ENCODE results near the gene SLC15A3.
"Not testable (repeated sequence)": the region's sequence is repeated elsewhere in the genome, so short reads cannot be mapped to it uniquely, and the experiment has no call there.

SLC15A3 gene

DNA sequence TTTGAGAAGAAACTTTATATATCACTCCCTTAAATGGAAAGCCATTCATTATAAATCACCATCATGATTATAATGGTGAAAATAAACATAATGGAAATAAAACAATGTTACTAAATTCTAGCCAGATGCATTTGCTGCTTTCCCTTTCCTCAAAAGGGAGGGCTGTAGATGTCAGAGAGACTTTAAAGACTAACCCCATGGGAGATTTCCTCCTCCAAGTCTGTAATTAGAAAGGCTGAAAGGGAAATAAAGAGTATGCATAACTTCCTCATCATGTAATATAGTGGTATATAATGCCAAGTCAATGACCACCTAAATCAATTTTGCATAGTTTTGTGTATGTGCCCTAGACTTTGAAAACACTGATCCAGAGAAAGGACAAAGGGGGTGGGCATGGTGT, 25.9 kb upstream of the SLC15A3 start:
- Histone ChIP-seq H3K4me3 (ENCODE audit: severe bottlenecking) (no peak overlapping the region), H3K4me1 (ENCODE audit: insufficient read depth, poor library complexity, severe bottlenecking) (peaks cover 4% of the 10 kb centered on the region)

DNA sequence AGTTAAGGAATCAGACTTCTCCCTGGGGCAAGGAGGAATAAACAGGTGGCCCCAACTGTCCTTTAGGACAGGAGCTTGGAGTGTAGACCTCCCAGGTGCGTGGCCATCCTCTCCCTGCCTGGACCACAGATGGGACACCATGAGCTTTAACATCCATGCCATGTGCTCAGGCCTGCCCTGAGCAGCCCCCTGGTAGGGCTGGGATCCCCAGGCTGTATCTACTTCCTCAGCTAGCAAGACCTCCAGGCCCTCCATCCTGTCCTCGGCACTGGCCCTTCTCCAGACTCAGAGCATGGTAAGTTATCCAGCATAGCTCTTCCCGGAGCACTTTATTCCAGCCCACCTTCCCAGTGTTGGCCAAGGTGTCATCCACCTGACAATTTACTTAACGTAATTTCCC, 25.2 kb upstream of the SLC15A3 start:
- no peaks in the 10 kb centered on the region for H3K27me3 ChIP-seq (ENCODE audit: insufficient read depth, poor library complexity, severe bottlenecking)
- no peaks in the 10 kb centered on the region for H3K9me3 ChIP-seq (ENCODE audit: severe bottlenecking)
- H3K36me3 ChIP-seq (ENCODE audit: low read depth), result no peaks in the 10 kb centered on the region
- TF ChIP-seq, protein P1, sequence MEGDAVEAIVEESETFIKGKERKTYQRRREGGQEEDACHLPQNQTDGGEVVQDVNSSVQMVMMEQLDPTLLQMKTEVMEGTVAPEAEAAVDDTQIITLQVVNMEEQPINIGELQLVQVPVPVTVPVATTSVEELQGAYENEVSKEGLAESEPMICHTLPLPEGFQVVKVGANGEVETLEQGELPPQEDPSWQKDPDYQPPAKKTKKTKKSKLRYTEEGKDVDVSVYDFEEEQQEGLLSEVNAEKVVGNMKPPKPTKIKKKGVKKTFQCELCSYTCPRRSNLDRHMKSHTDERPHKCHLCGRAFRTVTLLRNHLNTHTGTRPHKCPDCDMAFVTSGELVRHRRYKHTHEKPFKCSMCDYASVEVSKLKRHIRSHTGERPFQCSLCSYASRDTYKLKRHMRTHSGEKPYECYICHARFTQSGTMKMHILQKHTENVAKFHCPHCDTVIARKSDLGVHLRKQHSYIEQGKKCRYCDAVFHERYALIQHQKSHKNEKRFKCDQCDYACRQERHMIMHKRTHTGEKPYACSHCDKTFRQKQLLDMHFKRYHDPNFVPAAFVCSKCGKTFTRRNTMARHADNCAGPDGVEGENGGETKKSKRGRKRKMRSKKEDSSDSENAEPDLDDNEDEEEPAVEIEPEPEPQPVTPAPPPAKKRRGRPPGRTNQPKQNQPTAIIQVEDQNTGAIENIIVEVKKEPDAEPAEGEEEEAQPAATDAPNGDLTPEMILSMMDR (IDR thresholded peaks at IDR 0.05; ENCODE audit: poor library complexity, severe bottlenecking), result no peak
- ATAC-seq (ENCODE audit: low read depth) (no peak), DNase-seq (ENCODE audit: low spot score) (no peak)
- peaks cover 4% of the 10 kb centered on the region for H3K4me1 ChIP-seq (ENCODE audit: insufficient read depth, poor library complexity, severe bottlenecking)
- H3K4me3 ChIP-seq (ENCODE audit: severe bottlenecking), result no peak overlapping the region
- no peak overlapping the region for H3K27ac ChIP-seq (ENCODE audit: poor library complexity, severe bottlenecking)

More for the DNA sequence above, 25.9 kb upstream of the SLC15A3 start:
- TF ChIP-seq, protein P1 (IDR thresholded peaks at IDR 0.05; ENCODE audit: poor library complexity, severe bottlenecking), result no peak
- ATAC-seq (ENCODE audit: low read depth) (no peak), DNase-seq (ENCODE audit: low spot score) (no peak)
- H3K36me3 ChIP-seq (ENCODE audit: low read depth), result no peaks in the 10 kb centered on the region
- no peaks in the 10 kb centered on the region for H3K9me3 ChIP-seq (ENCODE audit: severe bottlenecking)
- no peak overlapping the region for H3K27ac ChIP-seq (ENCODE audit: poor library complexity, severe bottlenecking)
- H3K27me3 ChIP-seq (ENCODE audit: insufficient read depth, poor library complexity, severe bottlenecking), result no peaks in the 10 kb centered on the region

DNA sequence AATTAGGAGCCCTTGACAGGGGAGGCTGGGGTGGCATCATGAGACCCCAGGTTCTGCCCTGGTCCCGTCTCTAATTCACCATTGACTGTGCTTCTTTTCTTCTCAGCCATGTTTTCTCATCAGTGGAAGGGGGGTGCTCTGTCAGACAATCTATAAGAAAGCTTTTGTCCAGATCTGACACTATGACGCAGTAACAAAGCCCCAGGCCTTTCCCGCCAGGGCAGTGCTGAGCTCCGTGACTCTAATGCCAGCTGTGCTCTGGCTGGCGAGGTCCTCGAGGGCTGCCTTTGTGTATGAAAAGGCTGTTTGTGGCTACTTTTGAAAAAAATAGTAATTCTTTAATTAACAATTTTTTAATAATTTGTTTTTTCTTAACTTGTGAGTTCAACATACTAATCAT, 22.8 kb upstream of the SLC15A3 start:
- H3K4me1 ChIP-seq (ENCODE audit: insufficient read depth, poor library complexity, severe bottlenecking), result peaks cover 4% of the 10 kb centered on the region
- ATAC-seq (ENCODE audit: low read depth) (no peak), DNase-seq (ENCODE audit: low spot score) (no peak)
- H3K36me3 ChIP-seq (ENCODE audit: low read depth), result no peaks in the 10 kb centered on the region
- H3K9me3 ChIP-seq (ENCODE audit: severe bottlenecking), result no peaks in the 10 kb centered on the region
- H3K27ac ChIP-seq (ENCODE audit: poor library complexity, severe bottlenecking), result no peak overlapping the region
- no peaks in the 10 kb centered on the region for H3K27me3 ChIP-seq (ENCODE audit: insufficient read depth, poor library complexity, severe bottlenecking)
- H3K4me3 ChIP-seq (ENCODE audit: severe bottlenecking), result no peak overlapping the region
- TF ChIP-seq, protein P1 (IDR thresholded peaks at IDR 0.05; ENCODE audit: poor library complexity, severe bottlenecking), result no peak

DNA sequence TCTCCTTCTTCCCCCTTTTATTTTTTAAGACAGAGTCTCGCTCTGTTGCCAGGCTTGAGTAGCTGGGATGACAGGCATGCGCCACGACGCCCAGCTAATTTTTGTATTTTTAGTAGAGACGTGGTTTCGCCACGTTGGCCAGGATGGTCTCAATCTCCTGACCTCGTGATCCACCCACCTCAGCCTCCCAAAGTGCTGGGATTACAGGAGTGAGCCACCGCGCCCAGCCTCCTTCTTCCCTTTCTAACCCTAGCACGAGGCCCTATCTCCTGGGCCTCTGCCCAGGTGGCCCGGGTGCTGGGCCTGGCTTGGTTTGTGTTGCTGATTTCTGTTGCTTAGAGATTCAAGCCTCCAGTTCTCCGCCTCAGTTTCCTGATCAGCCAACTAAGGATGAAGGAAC, 22.3 kb upstream of the SLC15A3 start:
- H3K4me1 ChIP-seq (ENCODE audit: insufficient read depth, poor library complexity, severe bottlenecking); H3K27me3 ChIP-seq (ENCODE audit: insufficient read depth, poor library complexity, severe bottlenecking); ATAC-seq (ENCODE audit: low read depth); H3K27ac ChIP-seq (ENCODE audit: poor library complexity, severe bottlenecking); H3K36me3 ChIP-seq (ENCODE audit: low read depth); H3K9me3 ChIP-seq (ENCODE audit: severe bottlenecking); H3K4me3 ChIP-seq (ENCODE audit: severe bottlenecking): not testable (repeated sequence)
- peak; percentile 5 for DNase-seq (ENCODE audit: low spot score)

DNA sequence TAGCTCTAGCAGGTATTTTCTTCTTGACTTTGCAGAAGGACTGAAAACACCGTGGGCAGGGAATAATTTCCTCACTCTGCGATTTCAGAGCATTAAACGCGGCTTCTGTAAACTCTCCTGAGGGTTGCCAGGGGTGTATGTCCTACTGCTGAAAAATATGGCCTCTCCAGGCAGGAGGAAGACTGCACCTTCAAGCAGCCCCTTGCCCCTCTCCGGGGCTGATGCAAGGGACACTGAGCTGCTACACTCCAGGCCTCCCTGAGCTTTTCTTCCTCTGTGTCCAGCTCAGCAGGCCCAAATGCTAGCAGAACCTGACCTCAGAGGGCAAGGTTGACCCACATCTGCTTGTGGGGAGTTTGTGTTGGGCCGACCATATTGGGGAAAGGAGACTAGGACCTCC, 21.7 kb upstream of the SLC15A3 start:
- ATAC-seq (ENCODE audit: low read depth), result no peak
- TF ChIP-seq, protein P1 (IDR thresholded peaks at IDR 0.05; ENCODE audit: poor library complexity, severe bottlenecking), result no peak
- Histone ChIP-seq H3K9me3 (ENCODE audit: severe bottlenecking) (no peaks in the 10 kb centered on the region), H3K4me3 (ENCODE audit: severe bottlenecking) (no peak overlapping the region), H3K4me1 (ENCODE audit: insufficient read depth, poor library complexity, severe bottlenecking) (peaks cover 1% of the 10 kb centered on the region), H3K27me3 (ENCODE audit: insufficient read depth, poor library complexity, severe bottlenecking) (no peaks in the 10 kb centered on the region), H3K36me3 (ENCODE audit: low read depth) (no peaks in the 10 kb centered on the region), H3K27ac (ENCODE audit: poor library complexity, severe bottlenecking) (no peak overlapping the region)
- DNase-seq (ENCODE audit: low spot score), result no peak
